Measurements from ENCODE around the gene DTX3.

DNA sequence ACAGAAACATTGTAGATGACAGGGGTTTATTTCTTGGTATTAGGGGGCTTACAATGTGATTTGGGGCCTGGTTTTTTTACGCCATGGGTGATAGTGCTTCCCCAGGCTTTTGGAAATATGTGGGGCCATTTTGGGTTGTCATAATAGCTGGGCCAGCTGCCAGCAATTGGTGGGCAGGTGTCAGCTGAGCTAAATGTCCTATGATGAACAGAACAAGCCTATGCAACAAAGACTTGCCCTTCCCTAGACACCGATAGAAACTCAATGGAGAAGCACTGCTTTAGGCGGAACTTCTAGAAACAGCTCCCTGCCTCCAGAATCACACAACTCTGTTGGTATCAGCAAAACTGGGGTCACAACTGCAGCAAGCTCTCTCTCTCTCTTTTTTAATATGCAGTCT lies 33.5 kb downstream of the DTX3 start:
- TF ChIP-seq, protein P1, sequence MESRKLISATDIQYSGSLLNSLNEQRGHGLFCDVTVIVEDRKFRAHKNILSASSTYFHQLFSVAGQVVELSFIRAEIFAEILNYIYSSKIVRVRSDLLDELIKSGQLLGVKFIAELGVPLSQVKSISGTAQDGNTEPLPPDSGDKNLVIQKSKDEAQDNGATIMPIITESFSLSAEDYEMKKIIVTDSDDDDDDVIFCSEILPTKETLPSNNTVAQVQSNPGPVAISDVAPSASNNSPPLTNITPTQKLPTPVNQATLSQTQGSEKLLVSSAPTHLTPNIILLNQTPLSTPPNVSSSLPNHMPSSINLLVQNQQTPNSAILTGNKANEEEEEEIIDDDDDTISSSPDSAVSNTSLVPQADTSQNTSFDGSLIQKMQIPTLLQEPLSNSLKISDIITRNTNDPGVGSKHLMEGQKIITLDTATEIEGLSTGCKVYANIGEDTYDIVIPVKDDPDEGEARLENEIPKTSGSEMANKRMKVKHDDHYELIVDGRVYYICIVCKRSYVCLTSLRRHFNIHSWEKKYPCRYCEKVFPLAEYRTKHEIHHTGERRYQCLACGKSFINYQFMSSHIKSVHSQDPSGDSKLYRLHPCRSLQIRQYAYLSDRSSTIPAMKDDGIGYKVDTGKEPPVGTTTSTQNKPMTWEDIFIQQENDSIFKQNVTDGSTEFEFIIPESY (IDR thresholded peaks at IDR 0.05): no peak
- TF ChIP-seq YY1 (IDR thresholded peaks at IDR 0.05) (no peak), JUND (IDR thresholded peaks at IDR 0.05) (no peak), CTCF (IDR thresholded peaks at IDR 0.05; ENCODE audit: low read depth, low read length, missing input control) (no peak)
